PC-9 (cell line): ENCODE measurements around the gene STRN3. TPM values are rescaled to one million over a fixed set of nuclear protein-coding genes. Genes with fewer than 3 reads are reported as not detected.

Experiments
- BruUV-seq: library from RNA; stranded (reverse); fragments of 400-500 nt; replicated peaks from 2 replicates; lab custom pipeline; 2021; lab: Mats Ljungman, UMichigan
- CTCF ChIA-PET: fragments of 300-600 bp; sonication (Branson Sonifier 250); formaldehyde crosslinking; loops from one replicate; lab custom pipeline; 2022; ENCODE audit warnings: antibody characterized with exemption; lab: Charles Lee
- POLR2A ChIA-PET: fragments of 300-600 bp; sonication (Branson Sonifier 250); formaldehyde crosslinking; loops from one replicate; lab custom pipeline; 2022; ENCODE audit warnings: antibody characterized with exemption; ENCODE audit not compliant: unreplicated experiment; lab: Charles Lee
- DNase-seq, 2 experiments: peaks; one replicate each; pipeline versions ENCODE4 v3.0.0 to v3.0.0-alpha.2; 2015 to 2022; ENCODE audit warnings: mixed read lengths in 1 of 2
- H2AFZ ChIP-seq: fragments of 200-600 bp; sonication (generic); 2 replicates; pipeline ENCODE4 v1.8.1; 2017; ENCODE audit warnings: antibody characterized with exemption
- H3F3A ChIP-seq: fragments of 200-600 bp; sonication (generic); 2 replicates; pipeline ENCODE4 v1.8.1; 2017; ENCODE audit warnings: antibody characterized with exemption, mild to moderate bottlenecking, low read depth; ENCODE audit not compliant: insufficient read depth
- H3K27ac ChIP-seq: fragments of 200-600 bp; sonication (generic); 2 replicates; pipeline ENCODE4 v1.6.1; 2016; ENCODE audit warnings: mixed run types
- H3K27me3 ChIP-seq: fragments of 200-600 bp; sonication (generic); 2 replicates; pipeline ENCODE4 v1.6.1; 2016; ENCODE audit warnings: low read depth, mixed run types; ENCODE audit not compliant: insufficient read depth
- H3K36me3 ChIP-seq: fragments of 200-600 bp; sonication (generic); 2 replicates; pipeline ENCODE4 v1.6.1; 2016; ENCODE audit warnings: low read depth, mixed run types
- H3K4me1 ChIP-seq: fragments of 200-600 bp; sonication (generic); replicated peaks from 2 replicates; pipeline ENCODE4 v1.6.1; 2016; ENCODE audit warnings: mixed run types; ENCODE audit not compliant: insufficient read depth
- H3K4me2 ChIP-seq: fragments of 200-600 bp; sonication (generic); 2 replicates; pipeline ENCODE4 v1.6.1; 2017; ENCODE audit warnings: mixed run types
- H3K4me3 ChIP-seq: fragments of 200-600 bp; sonication (generic); 2 replicates; pipeline ENCODE4 v1.6.1; 2016; ENCODE audit warnings: mixed run types
- H3K79me2 ChIP-seq: fragments of 200-600 bp; sonication (generic); 2 replicates; pipeline ENCODE4 v1.6.1; 2017; ENCODE audit warnings: low read depth, mixed run types
- H3K9me2 ChIP-seq: fragments of 200-600 bp; sonication (generic); 2 replicates; pipeline ENCODE4 v1.8.1; 2017; ENCODE audit warnings: mild to moderate bottlenecking; ENCODE audit not compliant: insufficient read depth
- H3K9me3 ChIP-seq: fragments of 200-600 bp; sonication (generic); 2 replicates; pipeline ENCODE4 v1.8.1; 2016; ENCODE audit warnings: low read depth; ENCODE audit not compliant: insufficient read depth
- H4K20me1 ChIP-seq: fragments of 200-600 bp; sonication (generic); 2 replicates; pipeline ENCODE4 v1.8.1; 2017; ENCODE audit not compliant: insufficient read depth
- EZH2 ChIP-seq: fragments of 200-600 bp; sonication (generic); IDR thresholded peaks from 2 replicates; pipeline ENCODE4 v1.8.0; 2017; ENCODE audit warnings: antibody characterized with exemption, low read depth
- intact Hi-C: fragments of 100-400 bp; cut with micrococcal nuclease; formaldehyde crosslinking; loops from one replicate; pipeline ENCODE4 v1.10.0; 2022; ENCODE audit not compliant: unreplicated experiment
- microRNA-seq: library from miRNA; unstranded; fragments of <30 nt; microRNA quantifications from one replicate; pipeline ENCODE4 v1.2.0, GENCODE V29; 2021; ENCODE audit warnings: borderline number of aligned reads, borderline replicate concordance
- total RNA-seq: library from RNA; stranded (reverse); gene quantifications from 2 replicates; pipeline ENCODE4 v1.2.3, GENCODE V29; 2021
- TF ChIP-seq, protein P1 (sequence below): fragments of 200-600 bp; sonication (generic); conservative IDR thresholded peaks from 2 replicates; pipeline ENCODE4 v1.6.1; 2017; ENCODE audit warnings: mixed run types, antibody characterized with exemption, mild to moderate bottlenecking, moderate library complexity

STRN3 gene
- total RNA-seq, 1 experiment from 2014 or later: 18.1 TPM

DNA sequence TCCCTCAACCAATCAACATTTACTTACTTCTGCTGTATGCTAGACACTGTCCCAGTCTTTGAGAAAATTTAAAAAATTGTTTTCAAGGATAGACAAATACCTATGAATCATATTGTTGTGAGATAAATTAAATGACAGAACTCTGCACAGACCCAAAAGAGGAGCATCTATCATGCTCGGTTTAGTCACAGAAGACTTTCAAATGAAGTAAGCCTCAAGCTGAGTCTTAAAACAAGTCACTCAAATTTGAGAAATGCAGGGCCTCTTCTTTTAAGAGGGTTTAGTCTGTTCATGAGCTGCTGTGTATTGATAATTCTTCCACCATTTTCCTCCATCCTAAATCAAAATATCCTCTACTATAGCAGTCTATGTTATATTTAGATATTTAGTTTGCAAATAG is 176.2 kb downstream of the STRN3 start:
- TF ChIP-seq EZH2: no peak
- TF ChIP-seq, protein P1, sequence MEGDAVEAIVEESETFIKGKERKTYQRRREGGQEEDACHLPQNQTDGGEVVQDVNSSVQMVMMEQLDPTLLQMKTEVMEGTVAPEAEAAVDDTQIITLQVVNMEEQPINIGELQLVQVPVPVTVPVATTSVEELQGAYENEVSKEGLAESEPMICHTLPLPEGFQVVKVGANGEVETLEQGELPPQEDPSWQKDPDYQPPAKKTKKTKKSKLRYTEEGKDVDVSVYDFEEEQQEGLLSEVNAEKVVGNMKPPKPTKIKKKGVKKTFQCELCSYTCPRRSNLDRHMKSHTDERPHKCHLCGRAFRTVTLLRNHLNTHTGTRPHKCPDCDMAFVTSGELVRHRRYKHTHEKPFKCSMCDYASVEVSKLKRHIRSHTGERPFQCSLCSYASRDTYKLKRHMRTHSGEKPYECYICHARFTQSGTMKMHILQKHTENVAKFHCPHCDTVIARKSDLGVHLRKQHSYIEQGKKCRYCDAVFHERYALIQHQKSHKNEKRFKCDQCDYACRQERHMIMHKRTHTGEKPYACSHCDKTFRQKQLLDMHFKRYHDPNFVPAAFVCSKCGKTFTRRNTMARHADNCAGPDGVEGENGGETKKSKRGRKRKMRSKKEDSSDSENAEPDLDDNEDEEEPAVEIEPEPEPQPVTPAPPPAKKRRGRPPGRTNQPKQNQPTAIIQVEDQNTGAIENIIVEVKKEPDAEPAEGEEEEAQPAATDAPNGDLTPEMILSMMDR: no peak
- Histone ChIP-seq H3F3A (no peaks in the 10 kb centered on the region), H3K27me3 (no peaks in the 10 kb centered on the region), H2AFZ (no peak overlapping the region), H3K4me3 (no peak overlapping the region), H3K27ac (no peak overlapping the region), H3K9me2 (no peaks in the 10 kb centered on the region), H3K4me1 (no peaks in the 10 kb centered on the region), H3K79me2 (no peaks in the 10 kb centered on the region), H3K36me3 (no peaks in the 10 kb centered on the region), H3K4me2 (no peak overlapping the region), H4K20me1 (no peaks in the 10 kb centered on the region), H3K9me3 (no peaks in the 10 kb centered on the region)
- ChIA-PET POLR2A (no interaction called here), CTCF (no interaction called here)
- intact Hi-C loops: no loop called here
- BruUV-seq: no TSS peak
- no peak for DNase-seq

DNA sequence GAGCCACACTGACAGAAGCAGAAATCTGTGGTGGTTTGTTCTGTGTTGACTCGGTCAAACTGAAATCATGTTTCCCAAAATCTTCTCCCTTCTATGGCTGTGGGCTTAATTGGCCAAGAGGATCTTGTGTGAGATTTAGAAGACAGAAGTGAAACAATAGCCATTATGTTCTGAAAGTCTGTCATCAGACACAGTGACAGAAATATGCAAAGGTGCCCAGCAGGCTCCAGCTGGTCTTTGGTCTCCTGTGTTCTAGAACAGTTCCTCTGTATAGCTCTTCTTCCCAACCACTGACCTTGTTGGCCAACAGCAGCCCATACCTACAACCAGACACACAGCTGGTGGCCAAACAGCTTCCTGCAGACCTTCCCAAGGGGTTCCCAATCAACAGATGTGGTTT is 176.8 kb downstream of the STRN3 start:
- H4K20me1 ChIP-seq: no peaks in the 10 kb centered on the region
- BruUV-seq: no TSS peak

DNA sequence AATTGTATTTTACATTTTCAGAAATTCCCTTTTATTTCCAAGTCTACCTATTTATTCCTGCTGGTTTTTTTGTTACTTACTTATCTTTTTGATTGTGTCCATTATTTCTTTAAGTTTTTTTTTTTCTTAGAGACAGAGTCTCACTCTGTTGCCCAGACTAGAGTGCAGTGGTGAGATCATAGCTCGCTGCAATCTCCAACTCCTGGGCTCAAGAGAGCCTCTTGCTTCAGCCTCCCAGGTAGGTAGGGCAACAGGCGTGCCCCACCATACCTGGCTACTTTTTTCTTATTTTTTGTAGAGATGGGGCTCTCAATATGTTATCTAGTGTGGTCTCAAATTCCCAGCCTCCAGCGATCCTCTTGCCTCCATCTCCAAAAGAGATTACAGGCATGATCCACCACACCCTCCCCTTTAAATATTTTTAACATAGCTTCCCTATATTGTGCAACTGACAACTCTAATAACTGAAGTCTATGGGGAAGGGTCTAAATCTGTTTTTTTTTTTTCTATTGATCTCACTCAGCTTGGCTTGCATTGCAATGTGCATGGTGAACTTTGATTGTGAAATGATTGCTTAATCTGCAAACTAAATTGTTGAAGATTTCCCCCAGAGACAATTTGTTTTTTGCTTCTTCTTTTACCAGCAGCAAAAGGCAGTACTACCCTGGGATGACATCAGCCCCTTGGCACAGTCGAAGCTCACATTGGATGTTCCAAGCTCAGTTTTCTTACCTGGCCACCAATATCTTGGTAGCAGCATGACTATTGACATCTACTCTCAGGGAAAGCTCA is 177.5 kb downstream of the STRN3 start:
- POLR2A ChIA-PET: no interaction called here
- Histone ChIP-seq H3K36me3 (no peaks in the 10 kb centered on the region), H2AFZ (no peak overlapping the region), H3K27ac (no peak overlapping the region), H3K79me2 (no peaks in the 10 kb centered on the region), H3K4me2 (no peak overlapping the region), H3K27me3 (no peaks in the 10 kb centered on the region), H3K4me3 (no peak overlapping the region), H3K9me2 (no peaks in the 10 kb centered on the region), H3K9me3 (no peaks in the 10 kb centered on the region), H3K4me1 (no peaks in the 10 kb centered on the region), H3F3A (no peaks in the 10 kb centered on the region), H4K20me1 (no peaks in the 10 kb centered on the region)
- TF ChIP-seq, protein P1: no peak
- no peak for TF ChIP-seq EZH2
- intact Hi-C loops: no loop called here
- DNase-seq: no peak
- no TSS peak for BruUV-seq
- CTCF ChIA-PET: no interaction called here

More for the DNA sequence above, 176.8 kb downstream of the STRN3 start:
- H3K4me2 ChIP-seq: no peak overlapping the region
- H3K4me1 ChIP-seq: no peaks in the 10 kb centered on the region
- H3K27ac ChIP-seq: no peak overlapping the region
- no peaks in the 10 kb centered on the region for H3K79me2 ChIP-seq
- no peaks in the 10 kb centered on the region for H3K9me2 ChIP-seq
- no peaks in the 10 kb centered on the region for H3K9me3 ChIP-seq
- H3K27me3 ChIP-seq: no peaks in the 10 kb centered on the region
- H3K4me3 ChIP-seq: no peak overlapping the region
- POLR2A ChIA-PET: no interaction called here
- CTCF ChIA-PET: no interaction called here
- H3K36me3 ChIP-seq: no peaks in the 10 kb centered on the region
- no peak overlapping the region for H2AFZ ChIP-seq
- H3F3A ChIP-seq: no peaks in the 10 kb centered on the region
- intact Hi-C loops: no loop called here
- no peak for TF ChIP-seq EZH2
- TF ChIP-seq, protein P1: no peak
- no peak for DNase-seq

Small RNA genes lying within 50 kb of the gene (microRNA-seq; reads per million reads assigned to microRNA genes)
- gene MIR624: 7.4 reads per million, percentile 7 among the genes with 10 or more reads in this experiment

Other genes with a start within 250 kb of the STRN3 start
- 1.4 and 1.5 TPM in 2 replicates for gene COCH, start 151.8 kb downstream of the STRN3 start, total RNA-seq
- 1.9 and 2.8 TPM in 2 replicates for gene AP4S1, start 730 bp downstream of the STRN3 start, total RNA-seq
- gene HECTD1, start 181.4 kb upstream of the STRN3 start, total RNA-seq: 93.9 and 94.4 TPM in 2 replicates